CD4-positive, alpha-beta T cell (primary cell): ENCODE measurements around the gene KCND3. TPM values are rescaled to one million over a fixed set of nuclear protein-coding genes. Genes with fewer than 3 reads are reported as not detected.

Experiments used
- ATAC-seq: fragments of 200-7000 bp; cut with Tn5 transposase; one replicate; pipeline ENCODE4 v1.10.0; 2022; ENCODE audit warnings: mild to moderate bottlenecking; ENCODE audit not compliant: poor library complexity
- CTCF ChIA-PET: fragments of 350-600 bp; sonication (Branson Sonifier 250); formaldehyde crosslinking; loops from one replicate; lab custom pipeline; 2021; ENCODE audit warnings: antibody characterized with exemption, inconsistent platforms; lab: Charles Lee
- POLR2A ChIA-PET: fragments of 350-600 bp; sonication (Branson Sonifier 250); formaldehyde crosslinking; loops from one replicate; lab custom pipeline; 2021; ENCODE audit warnings: antibody characterized with exemption, inconsistent platforms; lab: Charles Lee
- DNase-seq, 14 experiments: peaks; one replicate each; pipeline ENCODE4 v3.0.0-alpha.2; 2013 to 2020; ENCODE audit warnings: mixed read lengths in 2 of 14
- H3K27ac ChIP-seq, 2 donors: one replicate each; pipeline versions ENCODE4 v1.5.1 to v1.7.0; 2013; ENCODE audit warnings: low read length in 2 of 2, low read depth in 1 of 2, mild to moderate bottlenecking in 1 of 2
- H3K27me3 ChIP-seq, 2 experiments: 1 replicate in 1 of 2; 2 replicates in 1 of 2; pipeline versions ENCODE4 v1.6.1 to v1.7.0; 2013; ENCODE audit warnings: low read length in 2 of 2, control low read depth in 1 of 2, mild to moderate bottlenecking in 1 of 2, moderate library complexity in 1 of 2; ENCODE audit not compliant: insufficient read depth in 2 of 2, control insufficient read depth in 1 of 2
- H3K36me3 ChIP-seq: one replicate; pipeline ENCODE4 v1.6.1; 2013; ENCODE audit warnings: low read length, control low read depth; ENCODE audit not compliant: insufficient read depth
- H3K4me1 ChIP-seq: one replicate; pipeline ENCODE4 v1.6.1; 2013; ENCODE audit warnings: low read length, control low read depth; ENCODE audit not compliant: insufficient read depth
- H3K4me3 ChIP-seq: one replicate; pipeline ENCODE4 v1.5.1; 2013; ENCODE audit warnings: mild to moderate bottlenecking, low read length, moderate library complexity
- H3K9me3 ChIP-seq, 2 experiments: 1 replicate in 1 of 2; 2 replicates in 1 of 2; pipeline versions ENCODE4 v1.6.1 to v1.7.0; 2013; ENCODE audit warnings: low read length in 2 of 2, mild to moderate bottlenecking in 2 of 2, control low read depth in 1 of 2, moderate library complexity in 1 of 2; ENCODE audit not compliant: control insufficient read depth in 1 of 2, insufficient read depth in 1 of 2
- H3K27ac Mint-ChIP-seq: one replicate; pipeline ENCODE4 v1.8.0; 2020; ENCODE audit warnings: mixed read lengths
- H3K27me3 Mint-ChIP-seq: one replicate; pipeline ENCODE4 v1.8.0; 2021; ENCODE audit warnings: mixed read lengths
- H3K36me3 Mint-ChIP-seq: one replicate; pipeline ENCODE4 v1.8.0; 2021; ENCODE audit warnings: low read depth, mixed read lengths
- H3K4me1 Mint-ChIP-seq: one replicate; pipeline ENCODE4 v1.8.0; 2021; ENCODE audit warnings: low read depth, mixed read lengths
- H3K4me3 Mint-ChIP-seq: one replicate; pipeline ENCODE4 v1.8.0; 2020; ENCODE audit warnings: mild to moderate bottlenecking, mixed read lengths
- H3K9me3 Mint-ChIP-seq: one replicate; pipeline ENCODE4 v1.8.0; 2020; ENCODE audit warnings: mixed read lengths
- intact Hi-C, 2 experiments: fragments of 100-400 bp; cut with DNase I in 1 of 2; cut with micrococcal nuclease in 1 of 2; formaldehyde crosslinking; loops; one replicate each; pipeline versions ENCODE4 v1.15.1 to v1.9.0; 2023 to 2025; cut with DNase I, micrococcal nuclease
- total RNA-seq, 174 experiments: library from RNA in 2 of 174; stranded (reverse) in 2 of 174; gene quantifications; one replicate each; pipeline ENCODE4 v1.2.3 and lab custom pipeline; 2021 to 2026
- TF ChIP-seq, protein P1 (sequence below): fragments of 200-600 bp; IDR thresholded peaks from one replicate; pipeline ENCODE4 v1.8.0; 2022; ENCODE audit warnings: antibody characterized with exemption, mild to moderate bottlenecking

Gene KCND3
- total RNA-seq, 2 experiments from 2014 or later: 0.05 TPM; not detected in 1

DNA sequence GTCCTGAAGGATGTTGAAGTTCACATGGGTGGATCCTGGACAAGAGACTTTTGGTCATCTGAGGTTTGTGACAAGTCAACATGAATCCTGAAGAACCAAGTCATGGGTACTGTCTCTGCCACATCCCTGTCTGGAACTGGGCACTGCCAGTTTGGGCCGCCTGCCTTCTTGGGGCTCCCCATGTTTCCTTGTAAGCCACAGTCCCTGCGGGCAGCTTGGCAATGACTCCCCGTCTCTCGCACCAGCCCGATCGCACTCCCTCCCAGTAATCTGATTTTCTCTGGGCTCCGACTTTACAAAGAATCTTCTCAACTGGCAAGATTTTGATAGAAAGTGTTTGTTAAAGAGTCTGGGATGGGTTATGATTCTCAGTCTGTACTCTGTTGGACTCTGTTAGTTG, 153.4 kb downstream of the KCND3 start:
- H3K4me1 Mint-ChIP-seq: no peaks in the 10 kb centered on the region
- ChIA-PET POLR2A (no interaction called here), CTCF (no interaction called here)
- no peaks in the 10 kb centered on the region for H3K9me3 Mint-ChIP-seq
- H3K27ac ChIP-seq: no peak overlapping the region
- DNase-seq (no peak), ATAC-seq (no peak)
- no peaks in the 10 kb centered on the region for H3K36me3 ChIP-seq
- peaks cover 3% of the 10 kb centered on the region in 2 experiments for H3K27me3 ChIP-seq
- no peaks in the 10 kb centered on the region for H3K4me1 ChIP-seq
- intact Hi-C loops: no loop called here
- H3K4me3 ChIP-seq: no peak overlapping the region
- H3K36me3 Mint-ChIP-seq: no peaks in the 10 kb centered on the region
- TF ChIP-seq, protein P1, sequence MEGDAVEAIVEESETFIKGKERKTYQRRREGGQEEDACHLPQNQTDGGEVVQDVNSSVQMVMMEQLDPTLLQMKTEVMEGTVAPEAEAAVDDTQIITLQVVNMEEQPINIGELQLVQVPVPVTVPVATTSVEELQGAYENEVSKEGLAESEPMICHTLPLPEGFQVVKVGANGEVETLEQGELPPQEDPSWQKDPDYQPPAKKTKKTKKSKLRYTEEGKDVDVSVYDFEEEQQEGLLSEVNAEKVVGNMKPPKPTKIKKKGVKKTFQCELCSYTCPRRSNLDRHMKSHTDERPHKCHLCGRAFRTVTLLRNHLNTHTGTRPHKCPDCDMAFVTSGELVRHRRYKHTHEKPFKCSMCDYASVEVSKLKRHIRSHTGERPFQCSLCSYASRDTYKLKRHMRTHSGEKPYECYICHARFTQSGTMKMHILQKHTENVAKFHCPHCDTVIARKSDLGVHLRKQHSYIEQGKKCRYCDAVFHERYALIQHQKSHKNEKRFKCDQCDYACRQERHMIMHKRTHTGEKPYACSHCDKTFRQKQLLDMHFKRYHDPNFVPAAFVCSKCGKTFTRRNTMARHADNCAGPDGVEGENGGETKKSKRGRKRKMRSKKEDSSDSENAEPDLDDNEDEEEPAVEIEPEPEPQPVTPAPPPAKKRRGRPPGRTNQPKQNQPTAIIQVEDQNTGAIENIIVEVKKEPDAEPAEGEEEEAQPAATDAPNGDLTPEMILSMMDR: no peak
- no peak overlapping the region for H3K27ac Mint-ChIP-seq
- H3K27me3 Mint-ChIP-seq: peaks cover 24% of the 10 kb centered on the region
- no peak overlapping the region for H3K4me3 Mint-ChIP-seq
- H3K9me3 ChIP-seq: no peaks in the 10 kb centered on the region

- Mint-ChIP-seq H3K36me3 (no peaks in the 10 kb centered on the region), H3K27ac (no peak overlapping the region), H3K9me3 (no peaks in the 10 kb centered on the region), H3K27me3 (peaks cover 26% of the 10 kb centered on the region), H3K4me3 (no peak overlapping the region), H3K4me1 (no peaks in the 10 kb centered on the region)
- POLR2A ChIA-PET: no interaction called here
- ATAC-seq (no peak), DNase-seq (no peak)
- no peaks in the 10 kb centered on the region for H3K36me3 ChIP-seq
- H3K4me3 ChIP-seq: no peak overlapping the region
- peaks cover 3% of the 10 kb centered on the region in 2 experiments for H3K27me3 ChIP-seq
- no peak overlapping the region for H3K27ac ChIP-seq
- CTCF ChIA-PET: no interaction called here
- intact Hi-C loops: no loop called here
- TF ChIP-seq, protein P1: no peak
- no peaks in the 10 kb centered on the region for H3K4me1 ChIP-seq
- no peaks in the 10 kb centered on the region for H3K9me3 ChIP-seq
Measured at GRCh38 chr1:111835514-111835913, 154.0 kb downstream of the KCND3 start.

DNA sequence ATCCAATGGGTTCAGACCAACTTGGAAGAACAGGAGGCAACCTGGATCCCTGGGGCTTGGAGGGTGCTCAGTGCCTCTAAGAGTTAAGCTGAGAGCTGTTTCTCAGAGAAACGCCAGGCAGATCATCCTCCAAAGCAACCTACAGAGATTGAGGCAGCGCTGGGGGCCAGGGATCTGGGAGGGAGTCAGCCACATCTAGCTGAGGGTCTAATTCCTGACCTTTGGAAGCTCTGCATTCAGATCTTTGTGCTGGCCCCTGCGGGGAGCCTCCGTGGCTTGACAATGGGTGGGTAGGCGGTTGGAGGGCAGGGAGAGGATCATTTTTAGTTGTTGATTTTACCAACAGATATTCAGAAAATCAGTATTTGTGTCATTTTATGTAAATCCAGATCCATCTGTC, 154.5 kb downstream of the KCND3 start:
- no peak overlapping the region for H3K4me3 ChIP-seq
- no peaks in the 10 kb centered on the region for H3K4me1 ChIP-seq
- Mint-ChIP-seq H3K27me3 (peaks cover 28% of the 10 kb centered on the region), H3K4me3 (no peak overlapping the region), H3K4me1 (no peaks in the 10 kb centered on the region), H3K9me3 (no peaks in the 10 kb centered on the region), H3K36me3 (no peaks in the 10 kb centered on the region), H3K27ac (no peak overlapping the region)
- H3K27me3 ChIP-seq: peaks cover 5 to 7% of the 10 kb centered on the region in 2 experiments
- intact Hi-C loops: no loop called here
- TF ChIP-seq, protein P1: no peak
- no peak for DNase-seq
- POLR2A ChIA-PET: no interaction called here
- H3K36me3 ChIP-seq: no peaks in the 10 kb centered on the region
- ATAC-seq: no peak
- no peaks in the 10 kb centered on the region for H3K9me3 ChIP-seq
- CTCF ChIA-PET: no interaction called here
- H3K27ac ChIP-seq: no peak overlapping the region
